SK-N-MC (cell line): ENCODE measurements around the gene BLVRA.

Experiments
- EZH2 ChIP-seq: fragments of 200-600 bp; sonication (generic); IDR thresholded peaks from one replicate; pipeline ENCODE4 v1.6.1; 2017; ENCODE audit warnings: antibody characterized with exemption
- POLR2AphosphoS5 ChIP-seq: IDR thresholded peaks from 2 replicates; pipeline ENCODE4 v1.6.1; 2012; ENCODE audit warnings: mild to moderate bottlenecking, low read depth, low read length, borderline replicate concordance

GRCh38 chr7:43838201-43838658, 79.8 kb downstream of the BLVRA start:
- TF ChIP-seq EZH2 (no peak), POLR2AphosphoS5 (no peak)
